BJ (cell line): ENCODE measurements around the gene ZIC4. TPM values are rescaled to one million over a fixed set of nuclear protein-coding genes. Genes with fewer than 3 reads are reported as not detected.
A peak's percentile ranks its signal among the peaks of the same experiment; 100 is the strongest.

Experiments
- CTCF ChIA-PET: fragments of 350-600 bp; formaldehyde crosslinking; extraction: SDS; loops from one replicate; lab custom pipeline; 2021; ENCODE audit warnings: antibody characterized with exemption, inconsistent platforms; lab: Yijun Ruan, JAX
- POLR2A ChIA-PET: fragments of 300-600 bp; sonication (Branson Sonifier 250); formaldehyde crosslinking; extraction: SDS; loops from one replicate; lab custom pipeline; 2021; ENCODE audit warnings: antibody characterized with exemption; lab: Charles Lee
- DNase-seq: peaks from one replicate; pipeline ENCODE4 v3.0.0-alpha.2; 2011; ENCODE audit warnings: low read depth
- H3K27me3 ChIP-seq: 2 replicates; pipeline ENCODE4 v1.6.0; 2011; ENCODE audit warnings: low read length; ENCODE audit not compliant: control insufficient read depth, insufficient read depth
- H3K36me3 ChIP-seq: 2 replicates; pipeline ENCODE4 v1.5.1; 2011; ENCODE audit warnings: low read length; ENCODE audit not compliant: control insufficient read depth, insufficient read depth
- H3K4me3 ChIP-seq: 2 replicates; pipeline ENCODE4 v1.5.1; 2011; ENCODE audit warnings: low read depth, mild to moderate bottlenecking, control low read depth, low read length
- CTCF ChIP-seq: IDR thresholded peaks from 2 replicates; pipeline ENCODE4 v1.5.1; 2011; ENCODE audit warnings: low read depth, mild to moderate bottlenecking, control low read depth, inconsistent platforms, low read length, moderate library complexity; ENCODE audit not compliant: insufficient read depth
- polyA minus RNA-seq: library from RNA; depleted of rRNA, polyadenylated mRNA; stranded (reverse); fragments of >200 nt; gene quantifications from 2 replicates; pipeline ENCODE4 v1.2.3, GENCODE V29; 2011; rRNA and poly(A)+ RNA removed
- polyA plus RNA-seq: library from polyadenylated mRNA; depleted of rRNA; stranded (reverse); fragments of >200 nt; gene quantifications from 2 replicates; pipeline ENCODE4 v1.2.3, GENCODE V29; 2011; rRNA removed

The ZIC4 gene
- polyA plus RNA-seq (3.2 and 3.4 TPM in 2 replicates), polyA minus RNA-seq (1.1 and 2.0 TPM in 2 replicates)

DNA sequence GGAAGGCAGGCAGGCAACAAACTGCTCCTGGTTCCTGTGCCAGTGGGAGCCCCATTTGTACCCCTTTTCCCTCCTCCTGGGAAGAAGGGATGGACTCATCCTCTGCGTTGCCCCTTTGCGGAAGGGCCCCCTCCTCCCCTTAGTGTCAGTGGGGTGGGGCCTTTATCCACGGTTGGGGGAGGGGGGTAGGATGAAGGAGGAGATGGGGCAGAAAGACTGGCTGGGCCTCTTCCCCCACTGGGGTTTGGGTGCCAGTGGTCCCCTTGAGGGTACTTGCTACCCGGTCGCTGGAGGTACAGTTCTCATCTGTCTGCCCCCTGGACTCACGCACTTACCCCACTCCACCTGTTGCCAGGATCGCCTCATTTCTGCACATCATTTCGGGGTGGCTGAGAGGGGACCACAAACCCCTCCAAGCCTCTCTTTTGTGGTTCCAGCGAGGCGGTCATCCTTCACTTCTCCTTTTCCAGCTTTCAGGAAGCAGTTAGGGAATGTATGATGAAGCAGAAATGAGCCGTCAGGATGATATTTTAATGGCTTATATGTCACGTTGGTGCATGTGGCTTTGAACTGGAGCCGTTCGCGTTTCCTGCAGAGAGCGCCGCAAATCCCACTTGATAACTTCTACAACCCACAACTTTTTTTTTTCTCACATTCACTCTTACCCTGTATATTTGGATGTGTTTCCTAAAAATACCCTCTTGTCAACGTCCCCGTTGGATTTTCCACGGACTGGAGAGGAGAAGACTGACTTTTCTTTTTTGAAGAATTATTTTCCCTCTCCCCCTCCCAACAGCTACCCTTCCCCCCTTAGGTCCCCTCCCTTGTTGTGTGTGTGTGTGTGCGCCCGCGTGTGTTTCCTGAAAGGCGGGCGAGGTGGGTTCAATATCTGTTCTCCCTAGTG lies at the start of gene ZIC4:
Gene ZIC4 (minus strand): TSS at position 516 of the 904 bp plus-strand sequence. CDS start 3,746 bp downstream, outside the sequence.
- no peak for DNase-seq
- CTCF ChIA-PET = interaction anchor here (1.7 kb wide), 1 partner anchor 13 kb away, joined by 4 read pairs; no protein-coding TSS in a partner anchor
- H3K4me3 ChIP-seq = no peak within 1 kb of the TSS
- H3K36me3 ChIP-seq = no peaks in the 10 kb centered on the region
- no peak for TF ChIP-seq CTCF
- H3K27me3 ChIP-seq = peaks cover 19% of the 10 kb centered on the region
- POLR2A ChIA-PET = no interaction called here

- ChIA-PET CTCF (no interaction called here), POLR2A (no interaction called here)
- H3K36me3 ChIP-seq = no peaks in the 10 kb centered on the region
- TF ChIP-seq CTCF = no peak
- no peak for DNase-seq
- H3K27me3 ChIP-seq = no peaks in the 10 kb centered on the region
- H3K4me3 ChIP-seq = no peak overlapping the region
These were observed 43.3 kb upstream of the ZIC4 start for GRCh38 chr3:147449669-147450068.

DNA sequence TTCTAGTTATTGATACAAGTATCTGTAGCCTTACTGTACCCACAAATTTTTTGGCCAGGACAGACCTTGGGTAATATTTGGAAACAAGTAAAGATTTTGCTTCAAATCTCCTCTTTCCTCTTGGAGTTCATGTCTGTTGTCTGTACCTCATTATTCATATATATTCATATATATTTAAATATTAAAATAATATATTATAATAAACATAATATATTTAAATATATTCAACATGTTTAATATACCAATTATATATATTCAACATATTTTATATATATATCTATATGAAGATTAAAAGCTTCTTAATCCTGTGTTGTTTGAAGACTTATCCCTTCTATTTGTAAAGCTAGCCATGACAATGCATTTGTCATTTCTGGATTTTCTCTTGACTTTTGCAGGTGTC lies 40.9 kb upstream of the ZIC4 start:
- no peaks in the 10 kb centered on the region for H3K27me3 ChIP-seq
- H3K4me3 ChIP-seq = no peak overlapping the region
- no peak for TF ChIP-seq CTCF
- ChIA-PET POLR2A (no interaction called here), CTCF (no interaction called here)
- DNase-seq = no peak
- H3K36me3 ChIP-seq = no peaks in the 10 kb centered on the region

- peak; percentile 63 for DNase-seq
- Histone ChIP-seq H3K4me3 (no peak overlapping the region), H3K36me3 (no peaks in the 10 kb centered on the region), H3K27me3 (no peaks in the 10 kb centered on the region)
- POLR2A ChIA-PET = no interaction called here
- CTCF ChIA-PET = interaction anchor here (0.9 kb wide), 1 partner anchor 9 kb away, joined by 4 read pairs; no protein-coding TSS in a partner anchor
- no peak for TF ChIP-seq CTCF
These were observed 25.4 kb upstream of the ZIC4 start for GRCh38 chr3:147431751-147432150.

DNA sequence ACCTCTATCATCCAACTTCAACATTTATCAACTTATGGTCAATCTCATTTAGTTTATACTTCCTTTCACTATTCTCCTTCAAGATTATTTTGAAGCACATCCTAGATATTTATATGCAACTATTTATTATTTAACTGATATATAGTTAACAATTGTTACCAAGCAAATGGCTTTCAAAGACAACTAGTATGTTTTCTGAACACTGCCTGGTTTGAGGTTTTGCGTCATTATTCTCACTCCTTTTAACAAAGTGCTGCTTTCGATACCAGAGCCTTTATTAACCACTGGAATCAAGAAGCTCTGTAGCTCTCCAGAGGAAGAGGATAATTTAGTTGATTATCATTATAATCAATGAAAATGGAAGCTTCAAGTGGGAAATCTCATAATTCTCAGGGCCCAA lies 22.4 kb upstream of the ZIC4 start:
- no peaks in the 10 kb centered on the region for H3K36me3 ChIP-seq
- ChIA-PET POLR2A (no interaction called here), CTCF (no interaction called here)
- peaks cover 4% of the 10 kb centered on the region; the same call in 1 of the 2 replicates for H3K27me3 ChIP-seq
- H3K4me3 ChIP-seq = no peak overlapping the region
- no peak for TF ChIP-seq CTCF
- no peak for DNase-seq
